ENCODE data around the gene MCUR1. TPM values are rescaled to one million over a fixed set of nuclear protein-coding genes. Genes with fewer than 3 reads are reported as not detected.

Gene MCUR1
- polyA plus RNA-seq, 1 experiment = 9.5 TPM

GRCh38 chr6:13767121-13767808 is 47.1 kb downstream of the MCUR1 start:
- Histone ChIP-seq H3K4me3 (ENCODE audit: low read depth, low read length) (peak overlapping the region; percentile 54), H3K27ac (ENCODE audit: low read depth, low read length) (peak overlapping the region; percentile 54), H3K27me3 (ENCODE audit: control insufficient read depth, insufficient read depth, low read length) (no peaks in the 10 kb centered on the region), H3K9me3 (ENCODE audit: control insufficient read depth, insufficient read depth, low read length) (peaks cover 15% of the 10 kb centered on the region)
- no peak for DNase-seq (ENCODE audit: low read depth, low spot score)
- TF ChIP-seq, protein P1, sequence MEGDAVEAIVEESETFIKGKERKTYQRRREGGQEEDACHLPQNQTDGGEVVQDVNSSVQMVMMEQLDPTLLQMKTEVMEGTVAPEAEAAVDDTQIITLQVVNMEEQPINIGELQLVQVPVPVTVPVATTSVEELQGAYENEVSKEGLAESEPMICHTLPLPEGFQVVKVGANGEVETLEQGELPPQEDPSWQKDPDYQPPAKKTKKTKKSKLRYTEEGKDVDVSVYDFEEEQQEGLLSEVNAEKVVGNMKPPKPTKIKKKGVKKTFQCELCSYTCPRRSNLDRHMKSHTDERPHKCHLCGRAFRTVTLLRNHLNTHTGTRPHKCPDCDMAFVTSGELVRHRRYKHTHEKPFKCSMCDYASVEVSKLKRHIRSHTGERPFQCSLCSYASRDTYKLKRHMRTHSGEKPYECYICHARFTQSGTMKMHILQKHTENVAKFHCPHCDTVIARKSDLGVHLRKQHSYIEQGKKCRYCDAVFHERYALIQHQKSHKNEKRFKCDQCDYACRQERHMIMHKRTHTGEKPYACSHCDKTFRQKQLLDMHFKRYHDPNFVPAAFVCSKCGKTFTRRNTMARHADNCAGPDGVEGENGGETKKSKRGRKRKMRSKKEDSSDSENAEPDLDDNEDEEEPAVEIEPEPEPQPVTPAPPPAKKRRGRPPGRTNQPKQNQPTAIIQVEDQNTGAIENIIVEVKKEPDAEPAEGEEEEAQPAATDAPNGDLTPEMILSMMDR (IDR thresholded peaks at IDR 0.05; ENCODE audit: low read depth, low read length) = peak; percentile 22; the same call in 1 of the 2 replicates
- ChIA-PET CTCF (no interaction called here), POLR2A (interaction anchor here (0.6 to 1.1 kb wide), 2 partner anchors 157 to 270 kb away, joined by 3 to 7 read pairs; partner anchors contain the start of gene RNF182)

DNA sequence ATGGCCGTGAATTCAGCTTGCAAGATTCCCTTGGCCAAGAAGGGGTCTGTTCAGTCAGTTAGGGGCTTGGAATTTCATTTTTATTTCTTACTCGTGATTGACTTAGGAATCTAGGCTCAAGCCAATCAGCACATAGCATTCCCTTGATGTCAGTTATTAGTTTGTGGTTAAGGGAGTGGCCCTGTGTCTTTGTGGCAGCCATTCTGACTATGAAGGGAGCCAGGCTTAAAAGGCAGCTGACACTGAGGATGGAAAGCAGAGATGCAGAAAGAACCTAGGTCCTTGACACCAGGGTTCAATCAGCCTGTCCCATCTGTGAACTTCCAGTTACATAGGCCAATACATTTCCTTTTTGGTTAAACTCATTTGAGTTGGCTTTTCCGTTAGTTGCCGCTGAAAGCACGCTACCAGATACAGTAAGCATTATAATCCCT is 48.1 kb downstream of the MCUR1 start:
- DNase-seq (ENCODE audit: low read depth, low spot score) = no peak
- Histone ChIP-seq H3K4me3 (ENCODE audit: low read depth, low read length) (no peak overlapping the region), H3K9me3 (ENCODE audit: control insufficient read depth, insufficient read depth, low read length) (peaks cover 15% of the 10 kb centered on the region), H3K27me3 (ENCODE audit: control insufficient read depth, insufficient read depth, low read length) (no peaks in the 10 kb centered on the region), H3K27ac (ENCODE audit: low read depth, low read length) (no peak overlapping the region)
- POLR2A ChIA-PET = no interaction called here
- CTCF ChIA-PET = interaction anchor here (0.6 kb wide), 1 partner anchor 28 kb away, joined by 3 read pairs; no protein-coding TSS in a partner anchor
- TF ChIP-seq, protein P1 (IDR thresholded peaks at IDR 0.05; ENCODE audit: low read depth, low read length) = no peak

DNA sequence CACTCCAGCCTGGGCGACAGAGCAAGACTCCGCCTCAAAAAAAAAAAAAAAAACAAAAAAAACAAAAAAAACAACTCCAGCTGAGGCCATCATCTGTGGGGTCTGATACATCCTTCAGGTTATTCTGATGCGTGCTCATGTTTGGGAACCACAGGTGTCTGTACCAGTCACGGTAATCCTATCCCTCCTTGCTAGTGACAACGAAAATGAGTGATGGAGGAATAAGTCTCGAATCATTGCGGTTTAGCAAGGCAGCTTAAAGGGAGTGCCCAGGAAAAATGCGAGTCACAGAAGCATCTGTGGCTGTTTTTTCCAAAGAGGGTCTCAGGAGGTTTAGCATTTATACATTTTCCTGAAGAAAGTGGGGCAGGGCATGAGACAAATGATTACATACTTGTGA is 48.8 kb downstream of the MCUR1 start:
- DNase-seq (ENCODE audit: low read depth, low spot score) = no peak
- POLR2A ChIA-PET = no interaction called here
- Histone ChIP-seq H3K27ac (ENCODE audit: low read depth, low read length) (no peak overlapping the region), H3K9me3 (ENCODE audit: control insufficient read depth, insufficient read depth, low read length) (peaks cover 15% of the 10 kb centered on the region), H3K27me3 (ENCODE audit: control insufficient read depth, insufficient read depth, low read length) (no peaks in the 10 kb centered on the region), H3K4me3 (ENCODE audit: low read depth, low read length) (no peak overlapping the region)
- CTCF ChIA-PET = interaction anchor here (0.6 kb wide), 1 partner anchor 29 kb away, joined by 3 read pairs; no protein-coding TSS in a partner anchor
- TF ChIP-seq, protein P1 (IDR thresholded peaks at IDR 0.05; ENCODE audit: low read depth, low read length) = no peak

DNA sequence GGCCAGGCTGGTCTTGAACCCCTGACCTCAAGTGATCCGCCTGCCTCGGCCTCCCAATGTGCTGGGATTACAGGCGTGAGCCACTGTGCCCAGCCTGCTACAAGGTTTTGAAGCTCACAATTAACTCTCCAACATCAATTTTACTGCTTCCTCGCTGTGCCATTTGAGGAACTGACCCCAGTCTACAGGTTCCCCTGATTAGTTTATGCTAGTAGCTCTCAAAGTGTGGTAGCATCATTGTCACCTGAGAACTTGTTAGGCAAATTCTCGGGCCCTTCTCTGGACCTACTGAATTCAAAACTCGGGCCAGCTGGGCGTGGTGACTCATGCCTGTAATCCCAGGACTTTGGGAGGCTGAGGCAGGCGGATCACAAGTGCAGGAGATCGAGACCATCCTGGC is 49.4 kb downstream of the MCUR1 start:
- CTCF ChIA-PET = interaction anchor here (1.6 kb wide), 1 partner anchor 30 kb away, joined by 5 read pairs; no protein-coding TSS in a partner anchor
- no peak overlapping the region for H3K4me3 ChIP-seq (ENCODE audit: low read depth, low read length)
- DNase-seq (ENCODE audit: low read depth, low spot score) = no peak
- TF ChIP-seq, protein P1 (IDR thresholded peaks at IDR 0.05; ENCODE audit: low read depth, low read length) = no peak
- POLR2A ChIA-PET = no interaction called here
- peaks cover 15% of the 10 kb centered on the region for H3K9me3 ChIP-seq (ENCODE audit: control insufficient read depth, insufficient read depth, low read length)
- no peaks in the 10 kb centered on the region for H3K27me3 ChIP-seq (ENCODE audit: control insufficient read depth, insufficient read depth, low read length)
- H3K27ac ChIP-seq (ENCODE audit: low read depth, low read length) = no peak overlapping the region

DNA sequence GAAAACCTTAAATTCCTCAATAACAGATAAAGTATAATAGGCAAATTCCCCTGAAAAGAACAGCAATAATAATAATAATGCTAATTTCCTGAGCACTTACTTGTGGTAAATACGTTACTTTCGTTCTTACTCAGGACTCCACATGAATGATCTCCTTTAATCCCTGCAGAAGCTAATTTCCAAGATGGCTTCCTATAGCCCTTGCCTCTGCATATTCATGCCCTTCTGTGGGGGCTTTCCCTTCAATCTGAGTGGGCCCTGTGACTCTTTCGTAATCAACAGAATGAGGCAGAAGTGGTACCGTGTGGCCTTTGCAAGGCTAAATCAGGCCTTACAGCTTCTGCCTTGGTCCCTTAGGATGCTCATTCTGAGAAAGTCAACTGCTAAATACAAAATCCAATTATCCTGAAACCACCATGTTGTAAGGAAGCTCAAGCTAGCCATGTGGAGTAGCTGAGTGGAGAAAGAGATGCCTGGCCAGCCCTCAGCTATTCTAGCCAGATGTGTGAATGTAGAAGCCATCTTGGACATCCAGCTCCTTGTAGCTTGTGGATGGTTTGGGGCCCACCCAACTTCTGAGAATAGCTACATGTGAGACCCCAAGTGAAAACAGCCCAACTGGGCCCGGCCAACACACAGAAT is 50.5 kb downstream of the MCUR1 start:
- CTCF ChIA-PET = interaction anchor here (0.6 to 1.6 kb wide), 2 partner anchors 30 to 31 kb away, joined by 3 to 5 read pairs; no protein-coding TSS in a partner anchor
- no peak for DNase-seq (ENCODE audit: low read depth, low spot score)
- POLR2A ChIA-PET = interaction anchor here (0.6 kb wide), 2 partner anchors 10 to 68 kb away, joined by 8 to 9 read pairs; no protein-coding TSS in a partner anchor

More for the DNA sequence above, 50.5 kb downstream of the MCUR1 start:
- H3K27me3 ChIP-seq (ENCODE audit: control insufficient read depth, insufficient read depth, low read length) = no peaks in the 10 kb centered on the region
- H3K27ac ChIP-seq (ENCODE audit: low read depth, low read length) = no peak overlapping the region
- peaks cover 5% of the 10 kb centered on the region for H3K9me3 ChIP-seq (ENCODE audit: control insufficient read depth, insufficient read depth, low read length)
- no peak overlapping the region for H3K4me3 ChIP-seq (ENCODE audit: low read depth, low read length)
- TF ChIP-seq, protein P1 (IDR thresholded peaks at IDR 0.05; ENCODE audit: low read depth, low read length) = no peak

Data from AG04450 (cell line).